ENCODE data around the gene ATG7.
"Not testable (repeated sequence)": the region's sequence is repeated elsewhere in the genome, so short reads cannot be mapped to it uniquely, and the experiment has no call there.

Gene ATG7

GRCh38 chr3:11255537-11255936 lies 16.7 kb upstream of the ATG7 start:
- not testable (repeated sequence) for DNase-seq

- DNase-seq = no peak
Observed at GRCh38 chr3:11258958-11259357, 13.2 kb upstream of the ATG7 start.

GRCh38 chr3:11260460-11260859 lies 11.7 kb upstream of the ATG7 start:
- no peak for DNase-seq

GRCh38 chr3:11269007-11269406 lies 3.2 kb upstream of the ATG7 start:
- no peak for DNase-seq

DNA sequence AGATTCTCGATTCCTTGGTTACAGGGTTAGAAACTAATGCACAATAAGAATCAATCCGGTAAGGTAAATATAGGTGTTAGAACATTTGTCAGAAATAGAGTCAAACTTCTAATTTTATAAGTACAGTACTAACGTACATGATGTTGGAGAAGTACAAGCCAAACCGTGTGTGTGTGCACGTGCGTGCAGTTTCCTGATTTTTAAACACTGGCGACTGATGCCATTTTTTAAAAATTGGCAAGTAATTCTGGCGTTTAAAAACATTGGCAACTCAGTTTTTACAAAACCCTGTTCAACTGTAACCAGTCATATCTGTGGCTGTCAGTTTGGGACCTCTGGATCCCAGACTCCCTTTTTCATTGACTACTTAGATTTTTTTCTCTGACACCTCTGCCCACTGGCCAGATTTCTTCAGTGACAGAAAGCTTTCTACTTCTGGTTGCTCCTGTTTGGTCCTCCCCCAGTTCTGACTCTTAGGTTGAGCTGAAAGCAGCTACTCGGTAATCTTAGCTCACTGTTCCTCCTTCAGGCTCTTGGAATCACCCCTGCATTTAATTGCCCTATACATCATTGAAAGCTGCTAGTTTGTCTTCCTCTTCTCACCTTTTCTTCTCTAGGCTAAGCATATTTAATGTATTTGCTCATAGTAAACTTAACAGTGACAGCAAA lies 843 bp downstream of the ATG7 start:
- DNase-seq = no peak

- DNase-seq = no peak
Observed at GRCh38 chr3:11273891-11274291, 1.7 kb downstream of the ATG7 start.

GRCh38 chr3:11274566-11275142 lies 2.5 kb downstream of the ATG7 start:
- DNase-seq = no peak

- no peak for DNase-seq
Observed at GRCh38 chr3:11275926-11276325, 3.7 kb downstream of the ATG7 start.

DNA sequence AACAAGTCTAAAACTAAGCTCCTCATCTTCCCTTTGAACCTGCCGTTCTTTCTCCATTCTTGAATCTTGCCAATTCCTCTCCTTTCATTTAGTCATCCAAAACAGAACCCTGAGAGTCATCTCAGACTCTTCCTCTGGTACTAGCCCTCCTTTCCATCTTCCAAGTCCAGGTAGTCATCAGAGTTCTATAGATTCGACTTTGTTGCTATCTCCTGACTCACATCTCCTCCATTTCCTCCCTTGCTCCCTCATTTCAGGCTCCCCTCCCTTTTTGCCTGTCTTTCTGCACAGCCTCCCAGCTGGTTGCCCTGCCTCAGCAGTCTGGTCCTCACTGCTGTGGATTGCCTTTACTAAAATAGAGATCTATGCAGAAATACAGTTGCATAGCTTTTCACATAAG lies 4.7 kb downstream of the ATG7 start:
- DNase-seq = no peak

GRCh38 chr3:11282250-11283138 lies 10.3 kb downstream of the ATG7 start:
- no peak for DNase-seq

DNA sequence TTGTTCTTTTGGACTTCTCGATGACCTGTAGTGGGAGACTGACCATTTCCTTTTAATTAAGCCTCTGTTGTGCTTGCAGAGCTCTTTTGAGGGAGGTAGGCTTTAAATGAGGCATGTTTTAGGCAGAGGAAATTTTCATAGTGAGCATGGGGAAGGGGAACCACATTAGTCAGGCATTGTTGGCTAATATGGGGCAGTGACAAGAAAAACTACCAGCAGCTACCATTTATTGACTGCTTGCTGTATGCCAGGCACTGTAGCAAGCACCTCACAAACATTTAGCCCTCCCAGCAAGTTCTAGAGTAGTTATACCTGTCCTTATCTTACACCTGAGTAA lies 10.9 kb downstream of the ATG7 start:
- DNase-seq = no peak

DNA sequence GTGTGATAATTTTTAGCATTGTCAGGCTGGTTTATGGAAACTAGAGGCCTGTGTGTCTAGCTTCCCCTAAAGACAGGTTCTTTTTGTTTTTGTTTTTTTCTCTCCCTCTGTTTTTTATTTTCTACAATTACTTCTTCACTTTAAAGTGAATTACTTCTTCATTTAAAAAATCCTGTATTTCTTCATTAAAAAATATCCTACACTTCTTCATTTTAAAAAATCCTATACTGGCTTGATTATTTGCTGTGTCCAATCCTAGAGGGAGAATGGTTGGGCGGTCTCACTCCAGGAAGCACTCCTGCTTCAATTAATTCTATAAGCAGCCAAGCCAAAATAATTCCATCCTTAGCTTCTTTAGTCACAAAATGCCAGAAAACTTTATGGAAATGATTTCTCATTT lies 11.8 kb downstream of the ATG7 start:
- DNase-seq = no peak

GRCh38 chr3:11285471-11285870 lies 13.3 kb downstream of the ATG7 start:
- no peak for DNase-seq

DNA sequence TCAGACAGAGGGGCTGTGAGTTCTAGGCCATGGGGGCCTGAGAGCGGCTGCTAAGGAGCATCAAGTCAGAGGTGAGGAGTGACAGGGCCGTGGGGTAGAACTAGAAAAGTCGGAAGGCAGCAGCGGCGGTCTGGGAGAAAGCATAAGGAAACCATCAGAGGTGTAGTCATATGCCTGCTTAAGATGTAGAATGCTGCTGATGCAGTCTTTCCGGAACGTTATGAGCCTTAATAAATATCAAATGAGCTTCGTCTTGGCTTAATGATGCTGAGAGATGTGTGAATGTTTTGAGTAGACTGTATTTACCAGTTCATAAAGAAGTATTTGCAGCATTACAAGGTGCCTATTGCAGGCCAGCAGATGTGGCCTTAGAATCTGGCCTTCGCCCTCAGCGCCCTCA lies 15.2 kb downstream of the ATG7 start:
- no peak for DNase-seq

DNA sequence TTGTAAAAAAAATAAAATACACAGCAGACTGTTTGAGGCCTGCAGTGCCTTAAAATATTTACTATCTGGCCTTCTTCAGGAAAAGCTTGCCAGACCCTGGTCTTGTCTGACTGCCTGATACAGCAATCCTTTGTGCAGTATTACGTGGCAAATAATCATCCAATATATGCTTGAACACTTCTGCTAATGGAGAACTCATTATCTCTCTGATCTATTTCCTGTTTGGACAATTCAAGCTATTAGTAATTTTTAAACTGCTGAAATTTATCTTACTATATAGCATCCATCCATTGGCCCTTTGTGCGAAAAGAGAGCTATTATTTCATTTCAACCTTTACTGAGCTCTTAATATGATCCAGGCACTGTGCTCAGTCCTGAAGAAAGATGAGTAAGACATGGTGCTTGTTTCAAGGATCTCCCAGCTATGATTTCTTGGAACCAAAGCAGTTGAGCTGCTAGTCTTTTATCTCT lies 15.9 kb downstream of the ATG7 start:
- DNase-seq = no peak

- no peak for DNase-seq
Observed at GRCh38 chr3:11288786-11289637, 16.8 kb downstream of the ATG7 start.

GRCh38 chr3:11289864-11290263 lies 17.7 kb downstream of the ATG7 start:
- no peak for DNase-seq

DNA sequence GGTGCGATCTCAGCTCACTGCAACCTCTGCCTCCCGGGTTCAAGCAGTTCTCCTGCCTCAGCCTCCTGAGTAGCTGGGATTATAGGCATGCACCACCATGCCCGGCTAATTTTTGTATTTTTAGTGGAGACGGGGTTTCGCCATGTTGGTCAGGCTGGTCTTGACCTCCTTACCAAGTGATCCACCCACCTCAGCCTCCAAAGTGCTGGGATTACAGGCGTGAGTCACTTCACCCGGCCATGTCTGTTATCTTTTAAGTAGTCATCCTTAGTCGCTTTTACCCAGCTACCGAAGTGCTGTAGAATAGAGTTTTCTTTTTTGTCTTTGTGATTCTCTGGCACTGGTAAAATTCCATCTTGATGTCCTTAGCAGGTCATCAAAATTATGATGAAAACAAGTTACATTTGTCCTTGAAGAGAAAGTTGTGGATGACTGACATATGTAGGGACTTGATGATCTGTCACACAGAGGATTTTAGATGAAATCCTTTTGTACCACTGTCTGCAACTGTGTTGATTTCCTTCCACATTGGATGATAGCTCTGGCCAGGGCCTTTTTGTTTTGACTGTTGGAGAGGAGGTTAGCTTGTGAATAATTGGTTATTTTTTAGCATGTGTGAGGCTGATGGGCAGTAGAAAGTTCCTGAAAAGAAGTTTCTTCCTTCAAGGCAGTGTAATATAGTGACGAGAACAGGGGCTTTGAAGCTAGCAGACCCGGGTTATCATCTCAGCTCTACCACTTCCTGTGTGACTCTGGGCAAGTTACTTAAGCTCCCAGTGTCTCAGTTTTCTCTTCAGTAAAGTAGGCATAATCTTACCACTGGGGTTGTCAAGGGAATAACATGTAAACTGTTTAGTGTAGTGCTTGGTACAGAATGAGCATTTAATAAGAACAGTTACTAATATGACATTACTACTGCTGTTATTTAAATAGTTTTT lies 18.8 kb downstream of the ATG7 start:
- DNase-seq = no peak

GRCh38 chr3:11291808-11292207 lies 19.6 kb downstream of the ATG7 start:
- no peak for DNase-seq

DNA sequence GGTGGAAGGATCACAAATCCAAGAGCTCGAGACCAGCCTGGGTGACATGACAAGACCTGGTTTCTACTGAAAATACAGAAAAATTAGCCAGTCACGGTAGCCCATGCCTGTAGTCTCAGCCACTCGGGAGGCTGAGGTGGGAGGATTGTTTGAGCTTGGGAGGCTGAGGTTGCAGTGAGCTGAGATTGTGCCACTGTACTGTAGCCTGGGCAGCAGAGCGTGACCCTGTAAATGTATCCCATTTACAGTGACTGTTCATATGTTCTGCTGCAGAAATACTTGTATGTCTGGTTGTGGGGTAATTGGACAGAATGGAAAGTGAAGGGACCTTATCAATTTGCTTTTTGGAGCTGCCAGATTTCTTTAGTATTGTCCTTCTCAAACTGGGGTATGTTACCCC lies 24.9 kb downstream of the ATG7 start:
- DNase-seq = no peak

- DNase-seq = no peak
Observed at GRCh38 chr3:11300970-11301369, 28.8 kb downstream of the ATG7 start.

DNA sequence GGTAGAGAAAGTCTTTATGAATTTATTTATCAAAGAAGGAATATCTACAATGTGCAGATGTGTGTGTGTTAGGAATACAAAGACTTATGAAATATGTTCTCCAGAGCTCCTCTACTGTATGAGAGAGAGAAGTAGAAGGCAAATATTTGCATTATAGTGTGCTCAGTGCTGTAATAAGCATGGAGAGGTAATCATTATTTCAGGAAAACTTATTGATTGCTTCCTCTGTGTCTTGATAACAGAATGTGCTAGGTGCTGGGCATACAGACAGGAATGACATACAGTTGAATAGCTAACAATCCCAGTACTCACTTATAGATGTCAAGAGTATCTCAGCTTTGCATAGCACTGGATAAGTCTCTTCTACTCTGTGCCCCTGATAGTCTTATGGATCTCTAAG lies 30.2 kb downstream of the ATG7 start:
- DNase-seq = no peak

All from activated CD4-positive, CD25-positive, alpha-beta regulatory T cell treated with anti-CD3 and anti-CD28 coated beads, Interleukin-2, amount 50 U/mL, for 72 hours (primary cell).